ENCODE results near the gene MTRF1L.

DNA sequence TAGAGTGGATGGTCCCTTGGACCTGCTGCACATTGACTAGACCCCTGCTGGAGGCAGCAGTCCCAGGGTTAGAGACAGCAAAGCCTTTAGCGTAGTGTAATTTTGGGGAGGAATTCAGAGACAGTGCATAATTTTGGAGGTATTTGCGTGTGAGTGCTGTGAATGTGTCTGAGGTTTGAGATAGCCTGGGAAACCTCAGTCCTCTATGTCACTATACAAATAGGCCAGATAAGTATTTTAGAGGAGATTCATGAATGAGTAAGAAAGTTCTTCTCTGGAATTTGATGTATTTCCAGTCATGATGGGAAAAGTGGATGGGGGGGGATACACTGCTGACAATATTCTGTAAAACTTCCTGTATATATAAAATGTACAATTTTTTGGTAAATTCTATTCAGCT lies 25.8 kb upstream of the MTRF1L start:
- TF ChIP-seq, protein P1, sequence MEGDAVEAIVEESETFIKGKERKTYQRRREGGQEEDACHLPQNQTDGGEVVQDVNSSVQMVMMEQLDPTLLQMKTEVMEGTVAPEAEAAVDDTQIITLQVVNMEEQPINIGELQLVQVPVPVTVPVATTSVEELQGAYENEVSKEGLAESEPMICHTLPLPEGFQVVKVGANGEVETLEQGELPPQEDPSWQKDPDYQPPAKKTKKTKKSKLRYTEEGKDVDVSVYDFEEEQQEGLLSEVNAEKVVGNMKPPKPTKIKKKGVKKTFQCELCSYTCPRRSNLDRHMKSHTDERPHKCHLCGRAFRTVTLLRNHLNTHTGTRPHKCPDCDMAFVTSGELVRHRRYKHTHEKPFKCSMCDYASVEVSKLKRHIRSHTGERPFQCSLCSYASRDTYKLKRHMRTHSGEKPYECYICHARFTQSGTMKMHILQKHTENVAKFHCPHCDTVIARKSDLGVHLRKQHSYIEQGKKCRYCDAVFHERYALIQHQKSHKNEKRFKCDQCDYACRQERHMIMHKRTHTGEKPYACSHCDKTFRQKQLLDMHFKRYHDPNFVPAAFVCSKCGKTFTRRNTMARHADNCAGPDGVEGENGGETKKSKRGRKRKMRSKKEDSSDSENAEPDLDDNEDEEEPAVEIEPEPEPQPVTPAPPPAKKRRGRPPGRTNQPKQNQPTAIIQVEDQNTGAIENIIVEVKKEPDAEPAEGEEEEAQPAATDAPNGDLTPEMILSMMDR (IDR thresholded peaks at IDR 0.05; ENCODE audit: poor library complexity) = no peak
- TF ChIP-seq EZH2 (IDR thresholded peaks at IDR 0.05; ENCODE audit: borderline replicate concordance) = no peak
